HG03039 (cell line): Measurements from ENCODE around the gene OXT.
"Not testable (repeated sequence)": the region's sequence is repeated elsewhere in the genome, so short reads cannot be mapped to it uniquely, and the experiment has no call there.

Experiments used
- ATAC-seq: cut with Tn5 transposase; IDR thresholded peaks from one replicate; pipeline ENCODE4 v1.9.1; 2021; ENCODE audit warnings: mild to moderate bottlenecking, moderate library complexity; ENCODE audit not compliant: unreplicated experiment

The OXT gene

GRCh38 chr20:3071610-3072529 lies at the start of gene OXT:
Gene OXT, plus strand, starts transcription at chr20:3071620. Its CDS starts 36 bp downstream, at chr20:3071656.
- ATAC-seq: no peak

GRCh38 chr20:3021777-3022176 lies 49.6 kb upstream of the OXT start:
- ATAC-seq: no peak

GRCh38 chr20:3022559-3023490 lies 48.6 kb upstream of the OXT start:
- ATAC-seq: not testable (repeated sequence)

- ATAC-seq: no peak
These were observed 43.4 kb upstream of the OXT start for GRCh38 chr20:3027987-3028386.

GRCh38 chr20:3031524-3032147 lies 39.8 kb upstream of the OXT start:
- no peak for ATAC-seq

- ATAC-seq: no peak
These were observed 38.8 kb upstream of the OXT start for GRCh38 chr20:3032624-3033023.

- ATAC-seq: no peak
These were observed 33.8 kb upstream of the OXT start for GRCh38 chr20:3037654-3038053.

- no peak for ATAC-seq
These were observed 33.0 kb upstream of the OXT start for GRCh38 chr20:3038454-3038853.

GRCh38 chr20:3039426-3039825 lies 32.0 kb upstream of the OXT start:
- no peak for ATAC-seq

- no peak for ATAC-seq
These were observed 31.3 kb upstream of the OXT start for GRCh38 chr20:3040086-3040485.

GRCh38 chr20:3041854-3042409 lies 29.5 kb upstream of the OXT start:
- no peak for ATAC-seq

- ATAC-seq: no peak
These were observed 28.8 kb upstream of the OXT start for GRCh38 chr20:3042625-3043024.

GRCh38 chr20:3043322-3043721 lies 28.1 kb upstream of the OXT start, which contains the start of gene GNRH2:
Gene GNRH2, plus strand, starts transcription at chr20:3043622. Its CDS starts 793 bp downstream, at chr20:3044415.
- no peak for ATAC-seq

GRCh38 chr20:3044336-3044965 lies 27.0 kb upstream of the OXT start:
- no peak for ATAC-seq

- ATAC-seq: peak; percentile 39
These were observed 26.2 kb upstream of the OXT start for GRCh38 chr20:3045042-3045815.

GRCh38 chr20:3045816-3046676 lies 25.4 kb upstream of the OXT start, which contains the start of gene MRPS26:
Gene MRPS26, plus strand, starts transcription at chr20:3046052. Its CDS starts 17 bp downstream, at chr20:3046069.
- peak; percentile 88 for ATAC-seq

GRCh38 chr20:3046677-3047462 lies 24.6 kb upstream of the OXT start:
- ATAC-seq: no peak
